ENCODE measurements around the gene CBX8.

The CBX8 gene

DNA sequence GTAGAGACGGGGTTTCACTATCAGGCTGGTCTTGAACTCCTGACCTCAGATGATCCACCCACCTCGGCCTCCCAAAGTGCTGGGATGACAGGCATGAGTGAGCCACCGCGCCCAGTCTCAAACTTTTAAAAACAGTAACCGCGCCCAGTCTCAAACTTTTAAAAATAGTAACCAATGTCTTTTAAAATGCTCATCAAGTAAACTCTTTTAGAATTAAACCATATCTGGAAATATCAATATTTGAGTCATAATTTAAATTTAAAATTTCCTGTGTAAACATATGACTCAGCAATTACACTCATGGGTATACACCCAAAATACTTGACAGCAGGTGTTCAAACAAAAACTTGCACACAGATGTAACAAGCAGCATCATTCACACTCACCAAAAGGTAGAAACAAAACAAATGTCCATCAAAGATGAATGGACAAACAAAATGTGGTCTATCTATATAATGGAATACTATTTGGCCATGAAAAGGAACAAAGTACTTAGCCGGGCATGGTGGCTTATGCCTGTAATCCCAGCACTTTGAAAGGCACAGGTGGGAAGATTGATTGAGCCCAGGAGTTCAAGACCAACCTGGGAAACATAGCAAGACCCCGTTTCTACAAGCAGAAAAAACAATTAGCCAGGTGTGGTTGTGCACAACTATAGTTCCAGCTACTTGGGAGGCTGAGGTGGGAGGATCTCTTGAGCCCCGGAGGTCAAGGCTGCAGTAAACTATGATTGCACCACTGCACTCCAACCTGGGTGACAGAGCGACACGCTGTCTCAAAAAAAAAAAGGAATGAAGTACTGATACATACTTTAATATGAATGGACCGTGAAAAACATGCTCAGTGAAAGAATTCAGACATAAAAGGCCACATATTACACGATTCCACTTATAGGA, 46.0 kb downstream of the CBX8 start:
- no peak for DNase-seq

DNA sequence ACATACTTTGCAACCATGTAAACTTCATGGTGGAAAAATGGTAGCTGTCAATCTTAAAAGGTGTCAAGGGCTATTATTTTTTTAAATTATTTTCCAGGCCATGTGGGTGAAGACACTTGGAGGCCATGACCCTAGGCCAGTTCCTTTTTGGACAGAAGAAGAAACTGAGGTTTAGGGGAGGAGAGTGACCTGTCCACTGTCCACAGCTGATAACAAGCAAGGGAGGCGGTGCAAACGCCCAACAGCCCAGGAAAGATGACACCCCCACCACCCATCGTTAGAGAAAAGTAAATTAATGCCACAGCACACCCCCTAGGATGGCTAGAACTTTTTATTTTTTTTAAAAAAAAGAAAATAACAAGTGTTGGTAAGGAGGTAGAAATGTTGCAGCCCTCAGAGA, 46.9 kb downstream of the CBX8 start:
- DNase-seq = no peak

DNA sequence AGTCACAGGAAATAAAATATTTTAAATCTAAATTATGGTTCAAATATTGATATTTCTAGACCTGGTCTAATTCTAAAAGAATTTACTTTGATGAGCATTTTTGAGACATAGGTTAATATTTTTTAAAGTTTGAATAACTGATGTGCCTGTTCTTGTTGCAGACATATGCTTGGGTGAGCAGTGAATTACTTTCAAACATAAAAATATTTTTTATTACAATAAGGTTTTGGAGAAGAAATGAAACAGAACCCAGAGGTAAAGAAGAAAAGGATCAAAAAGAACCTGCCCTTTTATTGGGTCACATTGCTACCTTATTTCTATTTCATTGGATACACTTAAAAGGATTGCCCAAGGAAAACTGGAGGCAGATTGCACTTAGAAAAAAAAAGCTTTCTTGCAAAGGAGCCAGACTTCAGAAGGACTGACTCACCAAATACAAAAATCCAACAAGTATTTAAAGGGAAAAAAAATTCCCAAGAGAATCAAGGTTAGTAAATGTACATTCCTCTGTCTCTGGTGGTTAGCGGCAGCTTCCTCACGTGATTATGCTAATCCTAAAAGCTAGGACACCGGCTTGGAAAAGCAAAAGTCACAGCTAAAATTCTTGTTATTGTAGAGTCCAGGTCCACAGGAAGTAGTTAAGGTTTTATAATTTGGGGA, 47.6 kb downstream of the CBX8 start:
- DNase-seq = no peak

DNA sequence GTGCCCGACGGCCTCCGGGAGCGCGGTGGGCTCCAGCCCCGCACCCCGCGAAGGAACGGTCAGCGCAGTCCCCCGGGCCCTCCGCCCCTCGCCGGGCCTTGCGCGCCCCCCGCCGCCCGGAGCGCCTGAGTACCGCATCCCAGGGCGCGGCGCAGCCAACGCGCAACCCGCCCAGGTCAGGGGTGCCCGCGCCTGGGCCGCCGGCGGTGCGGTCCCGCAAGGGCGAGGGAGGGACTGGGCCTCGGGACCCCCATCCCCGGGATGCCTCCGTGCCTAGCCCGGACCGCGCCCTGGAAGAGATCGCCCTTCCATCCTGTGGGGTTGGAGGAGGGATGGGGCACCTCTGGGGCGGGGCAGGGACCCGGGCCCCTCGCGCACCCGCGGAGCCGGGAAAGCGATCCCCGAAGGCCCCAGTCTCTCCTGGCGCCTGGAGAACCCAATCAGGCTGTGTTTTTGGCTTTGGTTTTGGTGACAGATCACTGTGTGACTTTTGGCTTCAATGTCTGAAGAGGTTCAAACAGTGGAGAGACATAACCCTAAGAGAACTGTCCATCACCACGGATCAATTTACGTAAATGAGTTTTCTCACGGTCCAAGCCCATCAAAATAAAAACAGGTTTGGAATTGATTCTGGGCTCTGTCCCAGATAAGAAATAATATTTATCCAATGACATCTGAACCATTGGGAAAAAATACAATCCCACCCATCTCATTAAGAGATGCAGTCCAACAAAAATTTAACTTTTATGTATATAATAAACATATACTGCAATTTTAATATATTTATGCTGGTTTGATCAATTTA, 48.4 kb downstream of the CBX8 start:
- no peak for DNase-seq

DNA sequence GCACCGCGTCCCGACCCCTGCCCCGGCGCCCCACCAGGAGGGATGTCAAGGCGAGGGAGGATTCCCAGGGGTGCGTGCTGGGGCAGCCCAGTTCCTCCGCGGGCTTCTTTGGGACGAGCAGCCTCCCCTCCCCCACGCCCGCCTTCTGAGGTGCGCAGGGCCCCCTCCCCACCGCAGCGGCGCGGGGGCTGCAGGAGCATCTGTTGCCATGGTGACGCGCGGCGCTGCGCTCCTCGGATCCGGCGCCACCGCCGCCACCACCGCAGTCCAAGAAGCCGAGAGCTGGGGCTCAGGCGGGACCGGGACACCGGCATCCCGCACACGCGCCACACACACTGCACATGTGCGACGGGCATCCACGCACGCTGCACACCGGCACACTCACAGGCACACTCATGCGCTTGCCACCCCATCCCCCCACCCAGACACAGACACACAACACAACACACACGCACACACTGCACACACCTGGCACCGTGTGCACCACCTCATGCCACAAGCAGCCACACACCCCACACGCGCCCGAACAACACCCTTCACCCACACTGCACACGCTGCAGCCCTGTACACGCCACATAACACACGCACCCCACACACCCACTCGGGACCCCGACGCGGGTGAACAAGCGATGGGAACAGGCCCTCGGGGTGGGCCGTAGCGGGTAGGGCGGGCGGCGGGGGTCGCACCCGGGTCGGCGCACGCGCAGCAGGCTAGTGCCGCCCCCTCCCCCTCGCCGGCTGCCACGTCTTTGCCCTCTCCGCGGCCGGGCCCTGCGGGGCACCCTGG, 49.2 kb downstream of the CBX8 start:
- no peak for DNase-seq

DNA sequence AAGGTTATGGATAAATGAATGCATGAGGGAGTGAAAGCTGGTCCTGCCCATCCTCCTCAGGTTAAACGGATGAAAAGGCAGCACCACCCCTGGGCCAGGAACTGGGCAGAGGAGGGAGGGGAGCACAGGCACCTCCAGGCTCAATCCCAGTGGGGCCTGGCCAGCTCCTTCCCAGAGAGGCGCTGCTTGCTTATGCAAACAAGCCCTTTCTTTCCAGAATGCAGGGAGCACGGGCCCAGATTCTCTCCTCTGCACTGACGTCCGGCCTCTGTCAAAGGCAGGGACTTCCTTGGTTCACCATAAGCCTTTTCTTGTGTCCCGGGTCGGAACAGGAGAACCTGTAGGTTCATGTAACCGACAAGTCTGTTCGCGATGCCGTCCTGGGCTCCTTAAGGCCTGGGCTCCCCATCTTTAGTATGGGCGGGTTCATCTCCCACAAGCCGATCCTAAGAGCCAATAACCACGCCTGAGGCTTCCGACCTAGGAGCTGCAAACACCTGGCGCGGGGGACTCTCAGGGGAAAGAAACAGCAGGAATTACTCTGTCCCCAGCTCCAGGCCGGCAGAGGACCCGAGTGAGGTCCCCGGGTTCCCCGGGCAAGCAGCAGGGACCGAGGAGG, 49.9 kb downstream of the CBX8 start:
- no peak for DNase-seq

DNA sequence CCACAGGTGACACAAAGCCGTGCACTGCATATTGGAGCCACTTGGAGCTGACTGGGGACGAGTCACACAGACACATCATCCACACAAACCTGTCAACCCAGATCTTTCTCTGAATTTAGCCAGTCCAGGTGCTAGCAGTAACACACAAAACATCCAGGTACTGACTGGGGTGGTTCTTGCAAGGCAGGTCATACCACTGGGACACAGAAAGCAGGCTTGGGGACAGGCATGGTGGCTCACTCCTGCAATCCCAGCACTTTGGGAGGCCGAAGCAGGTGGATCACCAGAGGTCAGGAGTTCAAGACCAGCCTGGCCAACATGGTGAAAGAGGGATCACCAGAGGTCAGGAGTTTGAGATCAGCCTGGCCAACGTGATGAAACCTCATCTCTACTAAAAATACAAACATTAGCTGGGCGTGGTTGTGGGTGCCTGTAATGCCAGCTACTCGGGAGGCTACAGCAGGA, 51.2 kb downstream of the CBX8 start:
- DNase-seq = no peak

DNA sequence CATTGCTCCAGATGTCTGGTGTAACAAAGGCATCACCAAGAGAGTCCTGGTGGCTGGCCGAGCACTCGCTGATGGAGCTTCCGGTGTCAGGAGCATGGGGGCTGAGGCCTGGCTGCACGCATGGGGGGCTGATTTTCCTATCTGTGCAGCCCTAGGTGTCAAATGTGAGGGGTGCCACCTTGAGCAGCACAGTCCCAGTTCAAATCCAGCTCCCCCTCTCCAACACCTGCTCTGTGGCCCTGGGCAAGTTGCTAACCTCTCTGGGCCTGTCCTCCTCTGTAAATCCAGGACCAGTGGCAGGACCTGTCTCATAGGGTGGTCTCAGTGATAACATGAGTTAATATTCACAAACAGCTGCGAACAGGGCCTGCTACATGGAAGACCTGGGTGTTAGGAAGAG, 53.3 kb downstream of the CBX8 start:
- no peak for DNase-seq

DNA sequence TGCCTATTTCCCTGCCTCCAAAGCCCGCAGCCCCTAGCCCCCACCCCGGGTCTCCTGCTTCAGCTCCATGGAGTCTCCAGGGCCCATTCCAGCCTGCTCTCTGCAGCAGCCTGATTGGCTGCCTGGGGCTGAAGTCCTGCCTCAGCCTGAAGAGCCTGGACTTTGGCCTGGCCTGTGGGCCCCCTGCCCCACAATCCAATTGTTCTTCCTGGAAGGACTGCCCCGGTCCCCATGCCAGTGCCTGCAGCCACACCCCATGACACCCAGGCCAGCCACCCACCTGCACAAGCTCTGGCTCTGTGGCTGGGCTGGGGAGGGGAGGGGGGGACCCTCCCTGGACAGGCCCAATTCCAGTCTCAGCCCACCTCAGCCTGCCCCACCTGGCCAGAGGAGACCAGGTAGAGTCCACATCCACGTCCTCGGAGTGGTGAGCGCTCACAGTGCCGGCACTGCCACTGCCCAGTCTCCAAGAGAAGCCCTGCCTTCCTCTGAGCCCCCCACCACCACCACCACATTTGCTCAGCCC, 53.9 kb downstream of the CBX8 start:
- DNase-seq = no peak

DNA sequence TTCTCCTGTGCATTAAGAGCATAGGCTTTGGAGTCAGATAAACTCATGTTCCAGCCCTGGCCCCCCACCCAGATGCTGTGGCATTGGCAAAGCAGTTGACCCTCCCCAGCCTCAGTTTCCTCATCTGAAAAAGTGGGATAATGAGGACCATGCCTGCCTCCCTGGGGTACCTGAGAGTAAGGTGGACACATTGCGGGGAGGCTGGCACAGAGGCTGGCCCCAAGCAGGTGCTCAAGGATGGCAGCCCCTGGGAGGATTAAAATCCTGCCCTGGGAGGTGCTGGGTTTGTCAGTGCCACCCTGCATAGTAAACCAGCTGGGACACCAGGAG, 54.3 kb downstream of the CBX8 start:
- no peak for DNase-seq

Measured in suppressor macrophage (primary cell).